IPS-NIHi7 (cell line): ENCODE data around the gene MAB21L3.

Experiments used
- DNase-seq: peaks from one replicate; pipeline ENCODE4 v3.0.0; 2012; ENCODE audit warnings: mixed read lengths; ENCODE audit errors: extremely low spot score

Gene MAB21L3

GRCh38 chr1:116111524-116112021 lies 374 bp downstream of the MAB21L3 start:
- DNase-seq = no peak

GRCh38 chr1:116112388-116113140 lies 1.4 kb downstream of the MAB21L3 start:
- no peak for DNase-seq

GRCh38 chr1:116113615-116114014 lies 2.4 kb downstream of the MAB21L3 start:
- DNase-seq = no peak

GRCh38 chr1:116115476-116116439 lies 4.6 kb downstream of the MAB21L3 start:
- DNase-seq = no peak

GRCh38 chr1:116118471-116118870 lies 7.3 kb downstream of the MAB21L3 start:
- no peak for DNase-seq

- DNase-seq = no peak
These were observed 8.7 kb downstream of the MAB21L3 start for GRCh38 chr1:116119876-116120275.

- no peak for DNase-seq
These were observed 12.0 kb downstream of the MAB21L3 start for GRCh38 chr1:116122955-116123757.

- no peak for DNase-seq
These were observed 12.8 kb downstream of the MAB21L3 start for GRCh38 chr1:116123837-116124533.

GRCh38 chr1:116125758-116126157 lies 14.6 kb downstream of the MAB21L3 start:
- no peak for DNase-seq

GRCh38 chr1:116126281-116126680 lies 15.1 kb downstream of the MAB21L3 start:
- no peak for DNase-seq

- no peak for DNase-seq
These were observed 16.1 kb downstream of the MAB21L3 start for GRCh38 chr1:116127123-116127847.

GRCh38 chr1:116127848-116128540 lies 16.8 kb downstream of the MAB21L3 start:
- no peak for DNase-seq

GRCh38 chr1:116128664-116129063 lies 17.5 kb downstream of the MAB21L3 start:
- no peak for DNase-seq

GRCh38 chr1:116129537-116129936 lies 18.3 kb downstream of the MAB21L3 start:
- DNase-seq = no peak

- DNase-seq = no peak
These were observed 19.2 kb downstream of the MAB21L3 start for GRCh38 chr1:116130356-116130755.

- no peak for DNase-seq
These were observed 20.0 kb downstream of the MAB21L3 start for GRCh38 chr1:116131170-116131569.

GRCh38 chr1:116131866-116132605 lies 20.8 kb downstream of the MAB21L3 start:
- DNase-seq = no peak

GRCh38 chr1:116133696-116134475 lies 22.7 kb downstream of the MAB21L3 start:
- no peak for DNase-seq

- no peak for DNase-seq
These were observed 23.2 kb downstream of the MAB21L3 start for GRCh38 chr1:116134476-116134773.
